ENCODE data around the gene NAV1.

- TF ChIP-seq CTCF (IDR thresholded peaks at IDR 0.05; ENCODE audit: low read depth, low read length, poor library complexity, severe bottlenecking) (no peak), EZH2phosphoT487 (IDR thresholded peaks at IDR 0.05; ENCODE audit: borderline replicate concordance, low read length) (no peak)
Measured at GRCh38 chr1:201536558-201536957, 2.4 kb upstream of the NAV1 start.
